Urothelium cell line (cell line): ENCODE measurements around the gene APLP2.

Source experiments
- DNase-seq: peaks from one replicate; pipeline ENCODE4 v3.0.0; 2011; ENCODE audit warnings: low spot score, mixed read lengths
- FAIRE-seq: peaks from 2 replicates; lab custom pipeline; 2011; peaks lifted over from hg19 to GRCh38; lab: Jason Lieb, UNC

The APLP2 gene

GRCh38 chr11:130054966-130055365, 14.7 kb upstream of the APLP2 start:
- no peak for FAIRE-seq

DNA sequence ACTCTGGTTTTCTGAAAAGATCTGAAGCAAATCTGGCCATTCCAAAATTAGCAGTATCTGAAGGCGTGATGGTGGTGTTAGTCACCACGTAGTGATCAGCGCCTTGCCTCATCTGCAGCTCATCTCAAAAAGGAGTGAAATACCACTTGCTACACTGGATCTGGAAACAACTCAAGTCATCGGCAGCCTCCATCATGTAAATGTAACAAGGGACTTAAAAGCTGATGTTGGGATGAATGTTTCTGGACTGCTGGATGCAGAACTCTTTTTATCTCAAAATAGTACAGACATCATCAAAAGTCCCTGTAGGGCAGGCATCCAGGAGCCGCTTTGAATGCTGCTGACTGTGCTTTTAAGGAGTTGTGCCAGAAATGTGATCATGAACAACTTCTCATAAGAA, 14.1 kb upstream of the APLP2 start:
- DNase-seq = no peak

More at GRCh38 chr11:130054966-130055365, 14.7 kb upstream of the APLP2 start:
- DNase-seq = no peak

GRCh38 chr11:130061017-130061416, 8.7 kb upstream of the APLP2 start:
- DNase-seq = no peak
- FAIRE-seq = no peak

More for the DNA sequence above, 14.1 kb upstream of the APLP2 start:
- no peak for FAIRE-seq

DNA sequence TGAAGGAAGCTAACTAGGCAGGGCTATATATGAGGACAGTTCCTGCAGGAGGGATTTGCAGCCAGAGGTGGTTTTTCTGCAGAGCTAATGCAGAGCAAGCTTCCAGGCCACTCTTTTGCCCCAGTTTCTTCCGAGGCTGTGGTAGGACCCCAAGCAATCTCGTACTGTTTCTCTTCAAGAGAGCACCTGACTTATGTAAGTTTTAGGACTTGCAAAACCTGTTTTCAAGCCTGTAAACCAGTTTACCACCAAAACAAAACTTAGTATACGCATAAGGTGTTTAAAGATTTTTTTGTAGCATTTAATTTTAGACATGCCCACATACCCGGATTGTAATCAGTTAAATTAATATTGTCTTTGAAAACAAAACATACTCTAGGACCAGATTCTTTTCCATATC, 7.7 kb upstream of the APLP2 start:
- FAIRE-seq (no peak), DNase-seq (no peak)

DNA sequence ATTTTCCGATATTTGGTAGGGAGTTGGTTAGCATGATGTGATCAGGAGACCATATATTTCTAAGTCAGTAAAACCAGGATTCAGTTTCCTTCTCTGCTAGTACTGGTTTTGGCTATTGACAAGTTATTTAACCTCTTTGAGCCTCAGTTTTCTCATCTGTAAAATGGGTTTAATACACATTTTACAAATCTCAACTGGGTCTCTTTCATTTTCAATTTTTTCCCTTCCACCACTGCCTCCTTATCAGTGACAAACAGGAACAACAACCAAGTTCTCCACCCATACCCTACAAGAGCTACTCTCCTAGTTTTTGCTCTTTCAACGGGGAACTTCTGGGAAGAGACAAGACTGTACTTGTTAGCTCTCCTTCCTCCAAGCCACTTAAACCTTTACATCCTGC, 6.2 kb upstream of the APLP2 start:
- no peak for DNase-seq
- FAIRE-seq = no peak

DNA sequence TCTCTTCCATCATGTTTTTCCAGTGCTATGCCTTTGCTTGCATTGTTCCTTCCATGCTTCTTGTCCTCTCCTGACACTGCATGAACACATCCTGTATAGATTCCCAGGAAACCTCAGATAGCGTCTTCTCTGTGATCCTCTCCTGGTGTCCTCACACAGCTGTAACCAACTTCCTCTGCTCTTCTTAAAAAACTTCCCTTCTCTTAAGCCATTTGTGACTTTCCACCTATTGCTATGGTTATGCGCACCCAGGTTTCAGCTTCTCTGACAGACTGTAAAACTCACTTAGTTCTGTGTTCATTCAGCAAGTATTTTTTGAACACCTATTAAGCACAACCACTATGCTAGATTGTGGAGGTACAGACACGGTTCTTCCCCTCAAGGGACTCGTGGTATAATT, 5.1 kb upstream of the APLP2 start:
- FAIRE-seq (no peak), DNase-seq (no peak)

DNA sequence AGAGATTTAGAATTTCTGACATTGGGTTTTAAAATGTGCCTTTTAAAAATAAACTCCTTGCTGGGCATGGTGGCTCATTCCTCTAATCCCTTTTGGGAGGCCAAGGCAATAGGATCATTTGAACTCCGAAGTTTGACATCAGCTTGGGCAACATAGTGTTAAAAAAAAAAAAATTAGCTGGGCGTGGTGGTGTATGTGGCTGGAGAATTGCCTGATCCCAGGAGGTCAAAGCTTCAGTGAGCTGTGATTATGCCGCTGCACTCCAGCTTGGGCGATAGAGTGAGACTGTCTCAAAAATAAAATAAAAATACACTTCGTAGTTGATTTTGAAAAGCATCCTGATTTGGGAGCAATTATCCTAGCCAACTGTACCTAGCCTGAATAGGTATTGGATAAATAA, 3.4 kb upstream of the APLP2 start:
- FAIRE-seq = no peak
- DNase-seq = no peak

DNA sequence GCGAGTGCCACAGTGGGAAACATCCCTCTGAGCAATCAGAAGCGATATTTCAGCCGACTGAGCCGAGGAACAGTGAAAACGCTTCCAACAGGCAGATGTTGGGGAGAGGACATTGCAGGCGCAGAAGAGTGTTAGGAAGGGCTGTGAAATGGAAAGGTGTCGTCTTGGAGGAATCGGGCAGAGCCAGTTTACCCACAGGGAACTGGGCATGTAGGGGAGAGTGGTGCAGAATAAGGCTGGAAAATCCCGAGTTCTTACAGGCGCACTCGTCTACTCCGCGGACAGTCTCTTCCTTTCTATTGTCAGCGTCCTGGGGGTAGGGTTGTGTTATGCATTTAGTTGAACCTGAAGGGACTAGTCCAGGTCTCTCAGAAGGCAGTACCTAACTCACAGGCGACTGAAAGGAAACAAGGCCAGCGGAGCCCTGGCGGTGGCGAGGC, 1.1 kb upstream of the APLP2 start:
- DNase-seq = no peak
- FAIRE-seq = no peak

GRCh38 chr11:130068986-130069658, 572 bp upstream of the APLP2 start:
- DNase-seq = peak; percentile 59
- no peak for FAIRE-seq

DNA sequence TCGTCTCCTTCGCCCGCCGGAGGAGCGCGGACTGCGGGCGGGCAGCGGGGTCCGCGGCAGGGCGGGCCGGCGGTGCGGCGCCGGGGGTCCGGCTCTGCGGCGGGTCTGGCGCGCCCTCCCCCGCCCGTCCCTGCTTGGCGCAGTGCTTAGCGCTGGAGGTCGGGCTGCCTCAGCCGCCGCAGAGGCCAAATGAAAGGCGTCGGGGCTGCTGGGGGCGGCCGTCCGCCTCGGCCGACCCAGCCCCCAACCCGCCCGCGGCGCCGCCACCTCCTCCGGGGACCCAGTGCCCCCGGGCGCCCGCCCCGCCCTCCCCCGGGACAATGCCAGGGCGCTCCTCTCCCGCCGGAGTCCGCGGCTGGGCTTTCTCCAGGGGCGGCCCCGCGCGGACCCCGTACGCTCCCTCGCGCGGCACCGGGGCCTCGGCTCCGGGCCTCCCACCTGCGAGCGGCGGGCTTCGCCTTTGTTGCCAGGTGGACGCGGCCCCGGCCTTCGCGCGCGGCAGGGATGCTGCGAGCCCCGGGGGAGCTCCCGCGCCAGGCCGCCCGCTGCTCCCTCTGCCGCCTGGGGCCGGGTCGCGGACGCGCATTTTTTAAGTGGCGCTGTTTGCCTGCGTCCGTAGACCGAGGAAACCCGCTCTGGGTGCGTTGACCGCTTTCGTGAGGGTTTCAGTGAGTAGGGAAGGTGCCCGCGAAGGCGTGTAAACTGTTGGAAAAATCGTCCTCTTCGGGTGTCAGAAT, 583 bp downstream of the APLP2 start:
- DNase-seq (peak; percentile 27), FAIRE-seq (no peak)

DNA sequence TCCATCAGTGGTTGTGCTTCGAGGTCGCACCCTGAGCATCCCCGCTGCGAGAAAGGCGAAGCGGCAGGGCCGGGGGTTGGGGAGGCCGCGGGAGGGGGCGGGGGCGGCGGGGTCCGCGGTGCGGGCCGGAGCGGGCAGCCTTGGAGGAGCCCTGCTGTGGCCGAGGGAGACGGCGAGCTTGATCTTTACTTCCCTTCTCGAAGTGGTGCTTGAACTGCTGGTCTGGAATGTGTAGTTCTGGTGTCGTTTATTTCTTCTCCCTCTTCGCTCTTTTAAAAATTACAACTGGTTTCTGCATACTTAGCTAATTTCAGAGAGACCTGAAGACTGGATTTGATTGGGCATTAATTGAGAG, 1.1 kb downstream of the APLP2 start:
- FAIRE-seq = no peak

DNA sequence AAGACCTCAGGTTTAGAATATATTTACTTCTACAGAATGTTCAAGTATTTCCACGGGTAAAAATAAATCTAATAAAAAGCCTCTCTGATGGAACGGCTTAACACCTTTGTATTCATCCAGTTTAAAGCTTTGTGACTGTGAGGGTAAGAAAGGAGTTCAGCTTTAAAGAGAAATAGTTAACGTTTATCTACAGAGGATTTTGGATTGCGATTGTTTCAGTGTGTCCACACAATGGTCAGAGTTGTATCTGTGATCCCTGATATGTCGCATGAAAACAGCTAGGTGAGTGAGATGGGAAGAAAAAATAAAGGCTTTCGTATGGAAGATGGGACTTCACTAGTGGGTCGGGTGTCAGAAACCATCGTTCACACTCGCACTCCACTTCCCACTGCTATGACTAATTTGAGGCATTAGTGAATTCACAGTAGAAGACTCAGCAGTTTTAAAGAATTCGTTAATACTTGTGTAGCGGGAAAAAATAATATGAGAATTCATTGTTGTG, 1.6 kb downstream of the APLP2 start:
- no peak for DNase-seq
- no peak for FAIRE-seq

More for the DNA sequence above, 1.1 kb downstream of the APLP2 start:
- peak; percentile 15 for DNase-seq

GRCh38 chr11:130074736-130075135, 5.0 kb downstream of the APLP2 start:
- FAIRE-seq (no peak), DNase-seq (no peak)

GRCh38 chr11:130076778-130077481, 7.2 kb downstream of the APLP2 start:
- DNase-seq (no peak), FAIRE-seq (no peak)

GRCh38 chr11:130077671-130078070, 8.0 kb downstream of the APLP2 start:
- DNase-seq (no peak), FAIRE-seq (no peak)

DNA sequence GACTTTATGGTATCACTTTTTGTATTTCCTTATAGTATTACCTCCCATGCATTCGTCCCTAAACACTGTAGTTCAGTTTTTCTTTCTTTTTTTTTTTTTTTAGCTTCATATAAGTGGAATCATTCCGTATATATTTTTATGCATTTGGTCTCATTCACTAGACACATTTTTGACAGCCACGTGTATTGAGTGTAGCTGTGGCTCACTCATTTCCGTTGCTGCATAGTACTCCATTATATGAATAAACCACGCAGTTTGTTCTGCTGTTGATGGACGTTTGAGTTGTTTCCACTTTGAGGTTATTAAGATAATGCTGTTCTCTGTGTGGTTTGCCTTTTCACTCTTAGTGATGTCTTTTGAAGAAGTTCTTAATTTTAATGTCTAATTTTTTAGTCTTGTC, 8.4 kb downstream of the APLP2 start:
- FAIRE-seq = no peak
- no peak for DNase-seq

DNA sequence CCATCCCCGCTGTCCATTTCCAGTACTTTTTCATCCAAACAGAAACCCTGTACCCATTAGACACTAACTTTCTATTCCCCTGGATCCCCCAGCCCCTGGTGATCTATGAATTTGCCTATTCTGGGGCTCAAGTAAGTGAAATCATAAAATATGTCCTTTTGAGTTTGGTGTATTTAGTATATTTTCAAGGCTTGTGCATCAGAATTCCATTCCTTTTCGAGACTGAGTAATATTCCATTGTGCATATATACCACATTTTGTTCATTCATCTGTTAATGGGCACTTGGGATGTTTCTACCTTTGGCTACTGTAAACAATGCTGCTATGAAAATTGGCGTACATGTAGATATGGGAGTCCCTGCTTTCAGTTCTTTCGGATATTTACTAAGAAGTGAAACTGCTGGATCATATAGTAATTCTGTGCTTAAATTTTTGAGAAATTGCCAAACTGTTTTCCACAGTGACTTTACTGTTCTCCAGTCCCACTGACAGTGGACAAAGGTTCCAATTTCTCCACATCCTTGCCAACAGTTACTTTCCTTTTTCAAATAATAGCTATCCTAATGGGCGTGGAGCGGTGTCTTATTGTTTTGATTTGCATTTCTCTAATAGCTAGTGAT, 16.1 kb downstream of the APLP2 start:
- FAIRE-seq = no peak
- no peak for DNase-seq

DNA sequence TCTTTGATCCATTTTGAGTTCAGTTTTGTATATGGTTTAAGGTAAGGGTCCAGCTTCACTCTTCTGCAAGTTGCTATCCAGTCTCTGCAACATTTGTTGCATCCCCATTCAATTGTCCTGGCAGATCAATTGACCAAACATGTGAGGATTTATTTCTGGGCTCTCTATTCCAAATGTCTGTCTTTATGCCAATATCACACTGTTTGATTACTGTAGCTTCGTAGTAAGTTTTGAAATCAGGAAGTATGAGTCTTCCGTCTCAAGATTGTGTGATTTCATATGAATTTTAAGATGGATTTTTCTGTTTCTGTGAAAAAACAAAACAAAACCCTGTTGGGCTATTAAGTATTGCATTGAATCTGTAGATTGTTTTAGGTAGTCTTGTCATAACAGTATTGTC, 17.0 kb downstream of the APLP2 start:
- DNase-seq = no peak
- FAIRE-seq = no peak

DNA sequence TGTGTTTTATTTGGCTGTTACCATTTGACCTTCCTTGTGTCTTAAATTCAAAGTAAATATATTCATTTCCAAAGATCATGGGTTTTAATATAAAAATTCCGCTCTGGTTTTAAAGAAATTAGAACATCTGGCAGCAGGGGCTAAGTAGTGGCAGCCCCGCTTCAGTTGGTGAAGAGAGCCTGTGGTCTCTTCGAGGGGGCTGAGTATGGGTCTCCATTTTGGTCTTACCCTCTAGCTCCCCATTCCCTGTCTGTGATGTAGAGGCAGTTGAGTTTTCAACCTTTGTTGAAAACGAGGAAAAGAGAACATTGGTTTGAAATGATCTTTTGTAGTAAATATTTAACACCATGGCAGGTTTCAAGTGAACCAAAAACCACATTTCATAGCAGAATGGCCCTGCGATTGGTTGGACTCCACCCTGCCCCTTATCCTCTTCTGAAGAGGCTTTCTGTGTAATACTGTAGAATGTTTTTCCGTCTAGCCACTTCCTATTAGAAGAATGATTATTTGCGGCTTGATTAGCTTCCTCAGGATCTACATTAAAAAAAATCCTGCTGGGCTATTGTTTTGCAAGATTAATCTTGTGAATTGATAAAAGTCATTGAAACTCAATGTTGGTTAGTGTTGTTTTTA, 17.7 kb downstream of the APLP2 start:
- DNase-seq = no peak
- FAIRE-seq = no peak

DNA sequence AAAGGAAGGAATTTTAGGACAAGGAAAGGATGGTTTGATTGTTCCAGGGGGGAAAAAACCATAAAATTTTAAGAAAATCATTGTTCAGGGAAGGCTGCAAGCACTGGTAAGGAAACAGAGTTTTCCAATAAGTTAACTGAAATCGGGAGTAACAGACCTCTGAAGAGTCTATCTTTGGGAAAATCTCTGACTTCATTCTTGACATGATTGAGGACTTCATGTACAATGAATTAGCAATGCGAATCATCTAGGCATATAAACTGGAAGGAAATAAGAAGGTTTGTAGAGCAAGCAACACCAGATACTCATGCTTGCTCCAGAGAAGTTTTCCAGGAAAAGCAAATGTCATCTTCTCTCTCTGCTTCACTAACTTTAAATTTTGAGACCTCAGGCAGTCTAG, 18.5 kb downstream of the APLP2 start:
- no peak for DNase-seq

More for the DNA sequence above, 18.5 kb downstream of the APLP2 start:
- no peak for FAIRE-seq
